ENCODE results near the gene IFT74. TPM values are rescaled to one million over a fixed set of nuclear protein-coding genes. Genes with fewer than 3 reads are reported as not detected.
"Not testable (repeated sequence)": the region's sequence is repeated elsewhere in the genome, so short reads cannot be mapped to it uniquely, and the experiment has no call there.

Gene IFT74
- total RNA-seq, 4 donors from 2014 or later = 17.0 to 24.0 (median 22.2) TPM

GRCh38 chr9:27086818-27087680 is 130.8 kb downstream of the IFT74 start:
- Histone ChIP-seq H3K27me3 (no peaks in the 10 kb centered on the region), H3K4me3 (no peak overlapping the region), H3K36me3 (no peaks in the 10 kb centered on the region), H3K4me1 (peaks cover 0 to 24% (median 0%) of the 10 kb centered on the region in 4 donors), H3K9me3 (no peaks in the 10 kb centered on the region), H3K27ac (peak overlapping the region in 2 of 4 donors; percentile 74 to 84)
- DNase-seq (ENCODE audit: low spot score in 2 of 2) = no peak
- 44 to 50% methylated on average over 11 of the region's 11 CpGs for WGBS, 2 donors
- TF ChIP-seq EP300 (IDR thresholded peaks at IDR 0.05) = no peak
- TF ChIP-seq POLR2A (IDR thresholded peaks at IDR 0.05) = no peak

- H3K4me3 ChIP-seq = no peak overlapping the region
- 42 to 50% methylated on average over 4 of the region's 4 CpGs for WGBS, 2 donors
Measured at GRCh38 chr9:27088981-27089380, 132.8 kb downstream of the IFT74 start.

GRCh38 chr9:27089706-27090105 is 133.5 kb downstream of the IFT74 start:
- no peaks in the 10 kb centered on the region for H3K27me3 ChIP-seq
- H3K4me1 ChIP-seq = peaks cover 0 to 24% (median 2%) of the 10 kb centered on the region in 4 donors
- H3K9me3 ChIP-seq = no peaks in the 10 kb centered on the region
- TF ChIP-seq POLR2A (IDR thresholded peaks at IDR 0.05) (no peak), CTCF (IDR thresholded peaks at IDR 0.05) (no peak), EP300 (IDR thresholded peaks at IDR 0.05) (no peak)
- DNase-seq (ENCODE audit: low spot score in 2 of 2) = no peak
- 78 to 81% methylated on average over 4 of the region's 4 CpGs for WGBS, 2 donors
- no peak overlapping the region for H3K27ac ChIP-seq
- no peak overlapping the region for H3K4me3 ChIP-seq
- no peaks in the 10 kb centered on the region for H3K36me3 ChIP-seq

More at GRCh38 chr9:27088981-27089380, 132.8 kb downstream of the IFT74 start:
- no peaks in the 10 kb centered on the region for H3K27me3 ChIP-seq
- no peaks in the 10 kb centered on the region for H3K36me3 ChIP-seq
- no peak for DNase-seq (ENCODE audit: low spot score in 2 of 2)
- peaks cover 0 to 24% (median 0%) of the 10 kb centered on the region in 4 donors for H3K4me1 ChIP-seq
- no peak overlapping the region for H3K27ac ChIP-seq
- no peak for TF ChIP-seq CTCF (IDR thresholded peaks at IDR 0.05)
- TF ChIP-seq POLR2A (IDR thresholded peaks at IDR 0.05) = no peak
- TF ChIP-seq EP300 (IDR thresholded peaks at IDR 0.05) = no peak
- H3K9me3 ChIP-seq = no peaks in the 10 kb centered on the region

- Histone ChIP-seq H3K9me3 (no peaks in the 10 kb centered on the region), H3K4me1 (peaks cover 0 to 22% (median 2%) of the 10 kb centered on the region in 4 donors), H3K27ac (no peak overlapping the region), H3K36me3 (no peaks in the 10 kb centered on the region), H3K27me3 (no peaks in the 10 kb centered on the region), H3K4me3 (no peak overlapping the region)
- TF ChIP-seq EP300 (IDR thresholded peaks at IDR 0.05) (no peak), CTCF (IDR thresholded peaks at IDR 0.05) (no peak)
- no peak for DNase-seq (ENCODE audit: low spot score in 2 of 2)
Measured at GRCh38 chr9:27090231-27090630, 134.0 kb downstream of the IFT74 start.

- Histone ChIP-seq H3K9me3 (no peaks in the 10 kb centered on the region), H3K27me3 (no peaks in the 10 kb centered on the region), H3K36me3 (no peaks in the 10 kb centered on the region), H3K4me3 (no peak overlapping the region), H3K27ac (no peak overlapping the region), H3K4me1 (peaks cover 0 to 18% (median 2%) of the 10 kb centered on the region in 4 donors)
- WGBS, 2 donors = 97 to 100% methylated on average over 1 of the region's 1 CpG
- DNase-seq (ENCODE audit: low spot score in 2 of 2) = no peak
- TF ChIP-seq CTCF (IDR thresholded peaks at IDR 0.05) (no peak), EP300 (IDR thresholded peaks at IDR 0.05) (no peak), POLR2A (IDR thresholded peaks at IDR 0.05) (no peak)
Measured at GRCh38 chr9:27090711-27091110, 134.5 kb downstream of the IFT74 start.

- H3K27ac ChIP-seq; H3K4me3 ChIP-seq; H3K27me3 ChIP-seq; DNase-seq (ENCODE audit: low spot score in 2 of 2); H3K36me3 ChIP-seq; H3K9me3 ChIP-seq; H3K4me1 ChIP-seq: not testable (repeated sequence)
- WGBS, 2 donors = 96 to 99% methylated on average over 18 to 27 of the region's 27 CpGs
Measured at GRCh38 chr9:27092496-27092895, 136.3 kb downstream of the IFT74 start.

GRCh38 chr9:27093384-27094067 is 137.3 kb downstream of the IFT74 start:
- not testable (repeated sequence) for H3K27ac ChIP-seq; H3K9me3 ChIP-seq; H3K27me3 ChIP-seq; H3K4me1 ChIP-seq; DNase-seq (ENCODE audit: low spot score in 2 of 2); H3K36me3 ChIP-seq; H3K4me3 ChIP-seq
- WGBS, 2 donors = 85 to 88% methylated on average over 17 of the region's 17 CpGs

Data from tibial nerve (tissue), 4 donors.